A673 (cell line): ENCODE data around the gene CLEC16A.

Source experiments
- CTCF ChIP-seq: fragments of 300-800, 200-600 bp; sonication (generic); conservative IDR thresholded peaks from 2 replicates; pipeline ENCODE4 v1.5.1; 2017; ENCODE audit warnings: low read depth, mild to moderate bottlenecking, antibody characterized with exemption, low read length, moderate library complexity, mixed read lengths
- EZH2 ChIP-seq: fragments of 200-600 bp; sonication (generic); IDR thresholded peaks from 2 replicates; pipeline ENCODE4 v1.6.1; 2017; ENCODE audit warnings: borderline replicate concordance, low read depth, mild to moderate bottlenecking, mixed read lengths, antibody characterized with exemption, low read length; ENCODE audit not compliant: poor library complexity, severe bottlenecking

- TF ChIP-seq CTCF (no peak), EZH2 (no peak)
These were observed 48.2 kb upstream of the CLEC16A start for GRCh38 chr16:10896165-10896564.
